Vagina (tissue), 2 donors: ENCODE measurements around the gene PTPRD. TPM values are rescaled to one million over a fixed set of nuclear protein-coding genes. Genes with fewer than 3 reads are reported as not detected.

ENCODE experiments used
- DNase-seq, 2 donors: peaks; one replicate each; pipeline ENCODE4 v3.0.0-alpha.2; 2017; ENCODE audit errors: extremely low spot score in 2 of 2
- H3K27ac ChIP-seq: fragments of 200-600 bp; sonication (generic); one replicate; pipeline ENCODE4 v1.5.1; 2019
- H3K27me3 ChIP-seq: fragments of 200-600 bp; sonication (generic); one replicate; pipeline ENCODE4 v1.5.1; 2019
- H3K36me3 ChIP-seq, 2 donors: fragments of 200-600 bp; sonication (generic); one replicate each; pipeline ENCODE4 v1.5.1; 2017 to 2019
- H3K4me1 ChIP-seq: fragments of 200-600 bp; sonication (generic); one replicate; pipeline ENCODE4 v1.5.1; 2019
- H3K4me3 ChIP-seq, 2 donors: fragments of 200-600 bp; sonication (generic); 1 replicate in 1 of 2; 2 replicates in 1 of 2; pipeline ENCODE4 v1.5.1; 2016 to 2019
- H3K9me3 ChIP-seq: fragments of 200-600 bp; sonication (generic); one replicate; pipeline ENCODE4 v1.5.1; 2019
- POLR2A ChIP-seq, 2 donors: fragments of 450-650 bp; IDR thresholded peaks; one replicate each; pipeline ENCODE4 v1.6.1; 2017; ENCODE audit warnings: antibody characterized with exemption in 2 of 2, mild to moderate bottlenecking in 2 of 2, moderate library complexity in 2 of 2
- POLR2AphosphoS5 ChIP-seq, 2 donors: sonication (generic); formaldehyde crosslinking; IDR thresholded peaks; one replicate each; pipeline ENCODE4 v1.9.0; 2017; ENCODE audit warnings: antibody characterized with exemption in 2 of 2, mild to moderate bottlenecking in 2 of 2, low read depth in 1 of 2; ENCODE audit not compliant: insufficient read depth in 1 of 2
- intact Hi-C: fragments of 100-400 bp; cut with DNase I; formaldehyde crosslinking; loops from one replicate; pipeline ENCODE4 v1.15.1; 2023
- total RNA-seq: library from RNA; depleted of rRNA; stranded (reverse); fragments of >200 nt; gene quantifications from one replicate; pipeline ENCODE4 v1.2.3, GENCODE V29; 2016
- TF ChIP-seq, protein P1 (sequence below), 3 experiments: fragments of 450-650 bp in 2 of 3; fragments of 200-600 bp in 1 of 3; sonication (generic) in 1 of 3; IDR thresholded peaks; one replicate each; pipeline ENCODE4 v1.5.1; 2017 to 2019; ENCODE audit warnings: antibody characterized with exemption in 3 of 3, mild to moderate bottlenecking in 2 of 3, moderate library complexity in 2 of 3

Gene PTPRD
- total RNA-seq, 1 donor from 2014 or later, result 10.3 TPM

GRCh38 chr9:9621355-9621940 is 991.4 kb downstream of the PTPRD start:
- H3K36me3 ChIP-seq, result no peaks in the 10 kb centered on the region
- TF ChIP-seq, protein P1, sequence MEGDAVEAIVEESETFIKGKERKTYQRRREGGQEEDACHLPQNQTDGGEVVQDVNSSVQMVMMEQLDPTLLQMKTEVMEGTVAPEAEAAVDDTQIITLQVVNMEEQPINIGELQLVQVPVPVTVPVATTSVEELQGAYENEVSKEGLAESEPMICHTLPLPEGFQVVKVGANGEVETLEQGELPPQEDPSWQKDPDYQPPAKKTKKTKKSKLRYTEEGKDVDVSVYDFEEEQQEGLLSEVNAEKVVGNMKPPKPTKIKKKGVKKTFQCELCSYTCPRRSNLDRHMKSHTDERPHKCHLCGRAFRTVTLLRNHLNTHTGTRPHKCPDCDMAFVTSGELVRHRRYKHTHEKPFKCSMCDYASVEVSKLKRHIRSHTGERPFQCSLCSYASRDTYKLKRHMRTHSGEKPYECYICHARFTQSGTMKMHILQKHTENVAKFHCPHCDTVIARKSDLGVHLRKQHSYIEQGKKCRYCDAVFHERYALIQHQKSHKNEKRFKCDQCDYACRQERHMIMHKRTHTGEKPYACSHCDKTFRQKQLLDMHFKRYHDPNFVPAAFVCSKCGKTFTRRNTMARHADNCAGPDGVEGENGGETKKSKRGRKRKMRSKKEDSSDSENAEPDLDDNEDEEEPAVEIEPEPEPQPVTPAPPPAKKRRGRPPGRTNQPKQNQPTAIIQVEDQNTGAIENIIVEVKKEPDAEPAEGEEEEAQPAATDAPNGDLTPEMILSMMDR (IDR thresholded peaks at IDR 0.05), result no peak
- TF ChIP-seq POLR2AphosphoS5 (IDR thresholded peaks at IDR 0.05; ENCODE audit: insufficient read depth in 1 of 2, low read depth in 1 of 2), result no peak
- TF ChIP-seq POLR2A (IDR thresholded peaks at IDR 0.05), result no peak
- H3K27ac ChIP-seq, result no peak overlapping the region
- no peaks in the 10 kb centered on the region for H3K9me3 ChIP-seq
- no peaks in the 10 kb centered on the region for H3K4me1 ChIP-seq
- no peaks in the 10 kb centered on the region for H3K27me3 ChIP-seq
- no peak for DNase-seq
- no peak overlapping the region for H3K4me3 ChIP-seq
- intact Hi-C loops, result no loop called here

- H3K4me3 ChIP-seq, result no peak overlapping the region
- H3K27ac ChIP-seq, result no peak overlapping the region
- no peak for TF ChIP-seq POLR2A (IDR thresholded peaks at IDR 0.05)
- no peak for TF ChIP-seq POLR2AphosphoS5 (IDR thresholded peaks at IDR 0.05; ENCODE audit: insufficient read depth in 1 of 2, low read depth in 1 of 2)
- TF ChIP-seq, protein P1 (IDR thresholded peaks at IDR 0.05), result no peak
- no peak for DNase-seq
- no peaks in the 10 kb centered on the region for H3K9me3 ChIP-seq
- no peaks in the 10 kb centered on the region for H3K27me3 ChIP-seq
- intact Hi-C loops, result no loop called here
- no peaks in the 10 kb centered on the region for H3K36me3 ChIP-seq
- H3K4me1 ChIP-seq, result no peaks in the 10 kb centered on the region
Observed at GRCh38 chr9:9620736-9621135, 992.1 kb downstream of the PTPRD start.

DNA sequence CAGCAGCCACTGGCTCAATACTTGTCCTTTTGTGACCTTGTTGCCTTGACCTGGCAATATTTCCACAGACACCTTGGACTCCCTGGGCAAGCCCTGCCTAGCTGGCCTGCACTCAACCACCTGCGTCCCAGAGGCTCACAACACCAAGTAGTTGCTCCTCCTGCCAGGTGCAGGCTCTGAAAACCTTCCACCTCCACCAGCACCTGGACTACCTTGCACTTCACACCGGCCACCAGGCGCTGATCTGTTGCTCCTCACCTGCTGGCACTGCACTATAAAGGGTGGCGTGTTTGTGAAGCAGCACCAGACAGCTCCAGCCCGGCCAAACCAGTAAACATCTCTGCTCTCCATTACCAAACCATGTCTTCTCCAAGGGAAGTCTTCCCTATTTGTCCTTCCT is 997.7 kb downstream of the PTPRD start:
- Histone ChIP-seq H3K4me3 (no peak overlapping the region), H3K27ac (no peak overlapping the region), H3K4me1 (no peaks in the 10 kb centered on the region), H3K27me3 (no peaks in the 10 kb centered on the region), H3K36me3 (no peaks in the 10 kb centered on the region), H3K9me3 (no peaks in the 10 kb centered on the region)
- intact Hi-C loops, result no loop called here
- no peak for DNase-seq
- TF ChIP-seq, protein P1 (IDR thresholded peaks at IDR 0.05), result no peak
- no peak for TF ChIP-seq POLR2A (IDR thresholded peaks at IDR 0.05)
- TF ChIP-seq POLR2AphosphoS5 (IDR thresholded peaks at IDR 0.05; ENCODE audit: insufficient read depth in 1 of 2, low read depth in 1 of 2), result no peak

DNA sequence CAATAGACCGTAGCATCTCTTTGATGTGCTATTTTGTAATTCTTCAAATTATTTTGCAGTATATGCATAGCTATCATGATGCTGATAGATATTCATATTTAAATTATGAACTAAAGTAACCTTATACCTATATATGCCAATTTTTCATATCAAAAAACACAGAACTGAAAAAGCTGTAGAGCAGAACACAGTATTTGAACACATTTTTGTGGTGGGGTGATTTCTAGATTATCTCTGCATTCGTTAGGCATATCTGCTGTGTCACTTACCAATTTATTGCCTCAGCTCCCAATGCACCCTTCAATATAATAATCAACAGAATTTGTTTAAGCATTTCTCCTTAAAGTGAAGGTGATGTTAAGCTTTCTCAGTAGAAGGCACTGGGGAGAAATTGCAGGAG is 998.2 kb downstream of the PTPRD start:
- no peak overlapping the region for H3K27ac ChIP-seq
- TF ChIP-seq POLR2AphosphoS5 (IDR thresholded peaks at IDR 0.05; ENCODE audit: insufficient read depth in 1 of 2, low read depth in 1 of 2) (no peak), POLR2A (IDR thresholded peaks at IDR 0.05) (no peak)
- TF ChIP-seq, protein P1 (IDR thresholded peaks at IDR 0.05), result no peak
- H3K27me3 ChIP-seq, result no peaks in the 10 kb centered on the region
- no peaks in the 10 kb centered on the region for H3K36me3 ChIP-seq
- no peak for DNase-seq
- no peaks in the 10 kb centered on the region for H3K9me3 ChIP-seq
- H3K4me3 ChIP-seq, result no peak overlapping the region
- intact Hi-C loops, result no loop called here
- no peaks in the 10 kb centered on the region for H3K4me1 ChIP-seq

DNA sequence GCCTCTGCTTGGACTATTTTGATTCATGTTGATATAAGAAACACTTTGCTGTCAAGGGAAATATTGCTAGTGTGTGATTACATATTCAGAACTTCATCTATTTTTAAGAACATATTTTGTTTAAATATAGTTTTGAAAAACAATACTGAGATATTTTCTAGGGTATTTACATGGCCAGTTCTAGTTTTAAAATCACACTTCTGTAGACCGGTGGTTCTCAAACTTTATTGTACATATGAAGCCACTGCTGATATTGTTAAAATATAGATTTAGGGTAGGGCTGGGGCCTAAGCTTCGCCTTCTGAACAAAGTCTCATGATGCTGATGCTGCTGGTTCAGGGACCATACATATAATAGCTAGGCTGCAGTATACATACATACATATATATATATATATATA is 1000.0 kb downstream of the PTPRD start:
- no peaks in the 10 kb centered on the region for H3K4me1 ChIP-seq
- no peaks in the 10 kb centered on the region for H3K27me3 ChIP-seq
- intact Hi-C loops, result no loop called here
- no peak for TF ChIP-seq POLR2A (IDR thresholded peaks at IDR 0.05)
- no peaks in the 10 kb centered on the region for H3K9me3 ChIP-seq
- no peaks in the 10 kb centered on the region for H3K36me3 ChIP-seq
- H3K27ac ChIP-seq, result no peak overlapping the region
- no peak overlapping the region for H3K4me3 ChIP-seq
- DNase-seq, result no peak
